GM21737 (cell line): ENCODE data around the gene VPS13D.
"Not testable (repeated sequence)": the region's sequence is repeated elsewhere in the genome, so short reads cannot be mapped to it uniquely, and the experiment has no call there.

Experiments
- ATAC-seq: cut with Tn5 transposase; IDR thresholded peaks from one replicate; pipeline ENCODE4 v1.9.1; 2021; ENCODE audit warnings: mild to moderate bottlenecking, moderate library complexity; ENCODE audit not compliant: unreplicated experiment

VPS13D gene

GRCh38 chr1:12441414-12442105 is 211.7 kb downstream of the VPS13D start:
- no peak for ATAC-seq

- ATAC-seq = no peak
Measured at GRCh38 chr1:12442217-12442616, 212.4 kb downstream of the VPS13D start.

- no peak for ATAC-seq
Measured at GRCh38 chr1:12443151-12443550, 213.3 kb downstream of the VPS13D start.

- no peak for ATAC-seq
Measured at GRCh38 chr1:12444329-12444841, 214.6 kb downstream of the VPS13D start.

GRCh38 chr1:12445257-12445656 is 215.4 kb downstream of the VPS13D start:
- no peak for ATAC-seq

- ATAC-seq = no peak
Measured at GRCh38 chr1:12446593-12446992, 216.8 kb downstream of the VPS13D start.

GRCh38 chr1:12447307-12447706 is 217.5 kb downstream of the VPS13D start:
- no peak for ATAC-seq

GRCh38 chr1:12447849-12448312 is 218.1 kb downstream of the VPS13D start:
- no peak for ATAC-seq

- ATAC-seq = no peak
Measured at GRCh38 chr1:12448746-12449177, 218.9 kb downstream of the VPS13D start.

GRCh38 chr1:12450090-12450755 is 220.4 kb downstream of the VPS13D start:
- no peak for ATAC-seq

- no peak for ATAC-seq
Measured at GRCh38 chr1:12450756-12451559, 221.1 kb downstream of the VPS13D start.

GRCh38 chr1:12451560-12451900 is 221.7 kb downstream of the VPS13D start:
- ATAC-seq = no peak

GRCh38 chr1:12452262-12452661 is 222.4 kb downstream of the VPS13D start:
- no peak for ATAC-seq

GRCh38 chr1:12453400-12454343 is 223.8 kb downstream of the VPS13D start:
- ATAC-seq = no peak

GRCh38 chr1:12454406-12455391 is 224.9 kb downstream of the VPS13D start:
- ATAC-seq = no peak

- not testable (repeated sequence) for ATAC-seq
Measured at GRCh38 chr1:12456081-12456480, 226.3 kb downstream of the VPS13D start.

- ATAC-seq = no peak
Measured at GRCh38 chr1:12456979-12457378, 227.1 kb downstream of the VPS13D start.

- no peak for ATAC-seq
Measured at GRCh38 chr1:12457771-12458170, 227.9 kb downstream of the VPS13D start.

GRCh38 chr1:12458571-12458970 is 228.7 kb downstream of the VPS13D start:
- no peak for ATAC-seq
